WTC11 (cell line): ENCODE measurements around the gene QTRT2.

Experiments used
- CTCF ChIP-seq: fragments of 200-600 bp; IDR thresholded peaks from 2 replicates; pipeline ENCODE4 v1.8.0; 2022; ENCODE audit warnings: antibody characterized with exemption
- JUN ChIP-seq: sonication (generic); formaldehyde crosslinking; IDR thresholded peaks from 2 replicates; pipeline ENCODE4 v1.8.0; 2023; ENCODE audit warnings: mild to moderate bottlenecking, missing genetic modification reagents

- TF ChIP-seq CTCF (no peak), JUN (CRISPR knock-in tag) (no peak)
These were observed 4.5 kb downstream of the QTRT2 start for GRCh38 chr3:114060906-114061655.
